ENCODE data around the gene ADAM12.

DNA sequence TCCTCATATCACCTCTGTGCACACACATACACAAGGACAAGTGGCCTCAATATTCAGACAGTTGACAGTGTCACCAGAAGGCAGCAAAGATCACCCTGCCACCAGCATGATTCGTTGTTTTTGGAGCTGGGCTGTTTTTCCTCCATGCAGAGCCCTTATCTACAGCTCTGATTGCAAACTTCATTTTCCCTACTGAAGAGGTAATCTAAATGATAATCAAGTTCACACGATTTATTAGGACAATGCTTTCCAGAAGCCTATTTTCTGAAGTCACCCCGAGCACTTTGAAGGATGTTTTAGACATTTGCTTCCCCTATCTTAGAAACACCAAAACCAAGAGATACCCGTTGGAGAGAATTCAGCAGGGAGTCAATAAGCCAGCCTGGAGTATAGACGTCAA, 46.0 kb upstream of the ADAM12 start:
- TF ChIP-seq, protein P1, sequence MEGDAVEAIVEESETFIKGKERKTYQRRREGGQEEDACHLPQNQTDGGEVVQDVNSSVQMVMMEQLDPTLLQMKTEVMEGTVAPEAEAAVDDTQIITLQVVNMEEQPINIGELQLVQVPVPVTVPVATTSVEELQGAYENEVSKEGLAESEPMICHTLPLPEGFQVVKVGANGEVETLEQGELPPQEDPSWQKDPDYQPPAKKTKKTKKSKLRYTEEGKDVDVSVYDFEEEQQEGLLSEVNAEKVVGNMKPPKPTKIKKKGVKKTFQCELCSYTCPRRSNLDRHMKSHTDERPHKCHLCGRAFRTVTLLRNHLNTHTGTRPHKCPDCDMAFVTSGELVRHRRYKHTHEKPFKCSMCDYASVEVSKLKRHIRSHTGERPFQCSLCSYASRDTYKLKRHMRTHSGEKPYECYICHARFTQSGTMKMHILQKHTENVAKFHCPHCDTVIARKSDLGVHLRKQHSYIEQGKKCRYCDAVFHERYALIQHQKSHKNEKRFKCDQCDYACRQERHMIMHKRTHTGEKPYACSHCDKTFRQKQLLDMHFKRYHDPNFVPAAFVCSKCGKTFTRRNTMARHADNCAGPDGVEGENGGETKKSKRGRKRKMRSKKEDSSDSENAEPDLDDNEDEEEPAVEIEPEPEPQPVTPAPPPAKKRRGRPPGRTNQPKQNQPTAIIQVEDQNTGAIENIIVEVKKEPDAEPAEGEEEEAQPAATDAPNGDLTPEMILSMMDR (IDR thresholded peaks at IDR 0.05), result no peak
- no peak for TF ChIP-seq POLR2A (IDR thresholded peaks at IDR 0.05)
